ENCODE measurements around the gene CBLB. TPM values are rescaled to one million over a fixed set of nuclear protein-coding genes. Genes with fewer than 3 reads are reported as not detected.

The CBLB gene
- total RNA-seq, 1 donor from 2014 or later = 30.0 TPM

- DNase-seq (ENCODE audit: low read depth) (peak; percentile 88), FAIRE-seq (no peak)
- TF ChIP-seq CTCF (IDR thresholded peaks at IDR 0.05; ENCODE audit: insufficient read depth, low read length, severe bottlenecking) = no peak
- Histone ChIP-seq H3K36me3 (ENCODE audit: control insufficient read depth, insufficient read depth, low read length) (no peaks in the 10 kb centered on the region), H3K27me3 (ENCODE audit: control insufficient read depth, insufficient read depth, low read length) (no peaks in the 10 kb centered on the region), H3K4me3 (ENCODE audit: low read depth, low read length) (no peak overlapping the region)
Measured at GRCh38 chr3:105836533-105836932, 32.3 kb downstream of the CBLB start.

DNA sequence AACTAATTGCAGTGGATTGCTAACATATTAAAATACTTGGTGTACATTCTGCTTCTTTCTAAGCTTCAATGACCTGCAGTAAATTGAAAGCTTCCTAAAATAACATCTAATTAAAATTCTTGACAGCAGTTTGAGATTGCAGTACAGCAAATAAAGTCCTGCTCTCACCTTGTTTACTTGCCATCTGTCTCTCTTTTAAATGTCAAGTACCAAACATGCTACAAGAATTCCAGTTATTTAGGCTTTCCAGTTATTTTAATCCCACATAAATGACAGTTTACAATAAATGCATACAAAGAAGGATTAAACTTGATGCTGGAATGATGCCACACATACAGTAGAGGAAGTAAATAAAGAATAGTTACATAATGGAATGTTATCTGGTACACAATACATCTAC lies 33.2 kb downstream of the CBLB start:
- Histone ChIP-seq H3K36me3 (ENCODE audit: control insufficient read depth, insufficient read depth, low read length) (no peaks in the 10 kb centered on the region), H3K27me3 (ENCODE audit: control insufficient read depth, insufficient read depth, low read length) (no peaks in the 10 kb centered on the region), H3K4me3 (ENCODE audit: low read depth, low read length) (no peak overlapping the region)
- DNase-seq (ENCODE audit: low read depth) (no peak), FAIRE-seq (no peak)
- no peak for TF ChIP-seq CTCF (IDR thresholded peaks at IDR 0.05; ENCODE audit: insufficient read depth, low read length, severe bottlenecking)

DNA sequence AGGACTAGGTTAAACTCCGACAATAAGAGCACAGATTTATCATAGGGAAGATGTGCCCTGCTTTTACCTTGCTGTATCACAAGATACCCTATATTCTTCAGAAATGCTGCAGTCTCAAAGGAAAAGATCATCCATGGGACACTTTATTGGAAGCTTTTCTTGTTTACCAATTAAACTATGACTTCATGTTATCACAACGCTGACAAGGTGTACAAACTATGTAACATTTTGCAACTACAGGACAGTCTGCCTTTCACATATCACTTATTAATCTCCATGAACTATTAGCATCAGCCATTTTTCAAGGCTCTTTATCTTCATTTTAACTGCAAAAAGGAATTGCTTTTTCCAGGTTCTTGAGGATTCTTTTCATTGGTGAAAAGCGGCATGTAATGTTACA lies 34.0 kb downstream of the CBLB start:
- Histone ChIP-seq H3K27me3 (ENCODE audit: control insufficient read depth, insufficient read depth, low read length) (no peaks in the 10 kb centered on the region), H3K4me3 (ENCODE audit: low read depth, low read length) (no peak overlapping the region), H3K36me3 (ENCODE audit: control insufficient read depth, insufficient read depth, low read length) (no peaks in the 10 kb centered on the region)
- TF ChIP-seq CTCF (IDR thresholded peaks at IDR 0.05; ENCODE audit: insufficient read depth, low read length, severe bottlenecking) = no peak
- no peak for FAIRE-seq
- peak; percentile 46 for DNase-seq (ENCODE audit: low read depth)

DNA sequence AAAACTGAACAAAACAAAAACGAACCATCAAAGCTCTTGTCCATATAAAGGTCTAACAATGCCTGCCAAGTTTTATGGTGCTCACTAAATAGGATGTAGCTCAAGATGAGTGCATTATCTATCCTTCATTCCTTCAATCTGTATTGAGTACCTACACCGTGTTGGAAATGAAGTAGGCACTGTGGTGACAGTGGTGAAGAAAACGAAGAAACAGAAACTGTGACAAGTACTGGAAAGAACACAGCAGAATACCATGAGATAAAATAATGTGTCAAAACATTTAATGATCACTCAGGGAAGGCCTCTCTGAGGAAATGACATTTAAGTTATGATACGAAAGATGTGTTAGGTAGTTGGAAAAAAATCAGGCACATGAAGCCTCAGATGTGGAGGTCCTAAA lies 36.2 kb downstream of the CBLB start:
- Histone ChIP-seq H3K27me3 (ENCODE audit: control insufficient read depth, insufficient read depth, low read length) (no peaks in the 10 kb centered on the region), H3K4me3 (ENCODE audit: low read depth, low read length) (no peak overlapping the region), H3K36me3 (ENCODE audit: control insufficient read depth, insufficient read depth, low read length) (no peaks in the 10 kb centered on the region)
- FAIRE-seq (no peak), DNase-seq (ENCODE audit: low read depth) (no peak)
- TF ChIP-seq CTCF (IDR thresholded peaks at IDR 0.05; ENCODE audit: insufficient read depth, low read length, severe bottlenecking) = no peak

- no peaks in the 10 kb centered on the region for H3K27me3 ChIP-seq (ENCODE audit: control insufficient read depth, insufficient read depth, low read length)
- no peaks in the 10 kb centered on the region for H3K36me3 ChIP-seq (ENCODE audit: control insufficient read depth, insufficient read depth, low read length)
- FAIRE-seq (no peak), DNase-seq (ENCODE audit: low read depth) (no peak)
- no peak for TF ChIP-seq CTCF (IDR thresholded peaks at IDR 0.05; ENCODE audit: insufficient read depth, low read length, severe bottlenecking)
- no peak overlapping the region for H3K4me3 ChIP-seq (ENCODE audit: low read depth, low read length)
Measured at GRCh38 chr3:105830836-105831235, 38.0 kb downstream of the CBLB start.

DNA sequence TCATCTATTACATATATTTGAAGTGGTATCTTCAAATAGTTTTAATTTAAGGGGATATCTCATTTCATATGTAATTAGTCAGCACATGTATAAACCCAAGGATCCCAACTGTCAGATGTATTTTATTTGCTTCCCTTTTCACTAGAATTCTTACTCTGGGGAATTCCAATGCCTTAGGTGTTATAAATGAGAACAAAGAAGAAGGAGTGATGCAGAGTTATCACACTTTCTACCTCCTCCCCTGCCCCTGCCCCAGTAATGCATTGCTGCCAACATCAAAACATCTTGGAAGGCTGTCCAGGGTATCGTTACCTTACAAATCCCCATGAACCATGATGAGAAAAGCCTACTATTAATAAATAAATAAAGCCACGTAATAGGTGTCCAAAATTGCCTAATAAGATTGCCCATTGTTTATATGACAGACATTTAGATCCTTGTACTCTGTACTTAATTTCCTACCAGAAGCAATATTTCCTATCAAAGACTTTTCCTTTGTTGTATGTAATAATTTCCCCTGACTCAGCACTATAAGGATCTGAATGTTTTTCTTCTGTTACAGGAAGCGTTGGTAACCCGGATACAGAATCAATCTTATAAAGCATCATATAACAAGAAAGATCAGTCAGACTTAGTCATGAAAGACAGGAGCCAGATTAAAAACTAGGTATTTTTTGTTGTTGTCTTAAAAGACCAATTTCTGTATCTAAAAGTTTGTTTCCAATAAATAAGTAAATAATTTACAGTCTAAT lies 38.8 kb downstream of the CBLB start:
- FAIRE-seq = no peak
- Histone ChIP-seq H3K4me3 (ENCODE audit: low read depth, low read length) (no peak overlapping the region), H3K36me3 (ENCODE audit: control insufficient read depth, insufficient read depth, low read length) (no peaks in the 10 kb centered on the region), H3K27me3 (ENCODE audit: control insufficient read depth, insufficient read depth, low read length) (no peaks in the 10 kb centered on the region)
- TF ChIP-seq CTCF (IDR thresholded peaks at IDR 0.05; ENCODE audit: insufficient read depth, low read length, severe bottlenecking) = no peak
- DNase-seq (ENCODE audit: low read depth) = peak; percentile 81
